Activated T-cell treated with anti-CD3 and anti-CD28 coated beads, Interleukin-2, amount 50 U/mL, for 72 hours (primary cell): ENCODE data around the gene ZMAT2. TPM values are rescaled to one million over a fixed set of nuclear protein-coding genes. Genes with fewer than 3 reads are reported as not detected.
"Not testable (repeated sequence)": the region's sequence is repeated elsewhere in the genome, so short reads cannot be mapped to it uniquely, and the experiment has no call there.

Experiments used
- ATAC-seq, 2 donors: fragments of 150-1000 bp; cut with Tn5 transposase; replicated peaks in 1 of 2; 2 replicates each; pipeline ENCODE4 v1.10.0; 2021; ENCODE audit warnings: moderate library complexity in 2 of 2, mild to moderate bottlenecking in 1 of 2
- DNase-seq, 2 donors: peaks; one replicate each; pipeline ENCODE4 v3.0.0; 2021 to 2022; ENCODE audit warnings: mixed read lengths in 1 of 2
- H3K27ac Mint-ChIP-seq: one replicate; pipeline ENCODE4 v1.8.0; 2022; ENCODE audit warnings: mild to moderate bottlenecking, moderate library complexity, mixed read lengths
- H3K27me3 Mint-ChIP-seq: one replicate; pipeline ENCODE4 v1.8.0; 2022; ENCODE audit warnings: low read depth, mixed read lengths
- H3K36me3 Mint-ChIP-seq, 2 donors: one replicate each; pipeline ENCODE4 v1.8.0; 2022; ENCODE audit warnings: mixed read lengths in 2 of 2, mild to moderate bottlenecking in 1 of 2; ENCODE audit not compliant: insufficient read depth in 2 of 2
- H3K4me1 Mint-ChIP-seq: one replicate; pipeline ENCODE4 v1.8.0; 2022; ENCODE audit warnings: low read depth, mixed read lengths
- H3K4me3 Mint-ChIP-seq, 2 donors: one replicate each; pipeline ENCODE4 v1.8.0; 2022; ENCODE audit warnings: mild to moderate bottlenecking in 2 of 2, mixed read lengths in 2 of 2, moderate library complexity in 2 of 2
- H3K9me3 Mint-ChIP-seq, 2 donors: one replicate each; pipeline ENCODE4 v1.8.0; 2022; ENCODE audit warnings: mixed read lengths in 2 of 2
- total RNA-seq, 2 donors: library from RNA; stranded (reverse); gene quantifications; one replicate each; pipeline ENCODE4 v1.2.3, GENCODE V29; 2022

The ZMAT2 gene
- total RNA-seq, 2 donors from 2014 or later: 44.9 to 53.7 TPM

DNA sequence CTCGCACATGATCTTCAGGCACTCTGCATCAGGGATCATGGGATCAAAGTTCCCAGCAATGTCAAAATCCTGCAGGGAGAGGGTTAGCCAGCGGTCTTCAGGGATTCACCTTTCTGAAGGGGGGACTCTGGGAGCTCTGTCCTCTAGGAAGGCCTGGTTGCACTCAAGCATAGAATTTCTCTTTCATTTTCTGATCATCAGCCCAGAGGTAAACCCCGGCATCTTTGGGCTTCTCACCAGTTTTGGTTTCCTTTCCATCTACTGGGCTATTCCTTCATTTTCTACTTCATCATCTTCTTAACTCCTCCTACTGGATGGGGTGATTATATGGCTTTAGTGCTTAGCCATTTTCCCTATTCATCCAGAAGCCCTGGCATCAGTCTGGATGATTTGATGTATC lies 22.3 kb upstream of the ZMAT2 start:
- Mint-ChIP-seq H3K4me3 (no peak overlapping the region), H3K9me3 (no peaks in the 10 kb centered on the region), H3K27ac (peak overlapping the region; percentile 74), H3K36me3 (peaks cover 1 to 11% of the 10 kb centered on the region in 2 donors), H3K27me3 (no peaks in the 10 kb centered on the region), H3K4me1 (no peaks in the 10 kb centered on the region)
- ATAC-seq: no peak
- no peak for DNase-seq

GRCh38 chr5:140678993-140679392 lies 21.3 kb upstream of the ZMAT2 start:
- Mint-ChIP-seq H3K4me1 (no peaks in the 10 kb centered on the region), H3K9me3 (no peaks in the 10 kb centered on the region), H3K4me3 (no peak overlapping the region), H3K36me3 (peaks cover 1 to 10% of the 10 kb centered on the region in 2 donors), H3K27ac (peak overlapping the region; percentile 52), H3K27me3 (no peaks in the 10 kb centered on the region)
- ATAC-seq (no peak), DNase-seq (no peak)

- Mint-ChIP-seq H3K27ac (peak overlapping the region; percentile 92), H3K4me3 (peak overlapping the region; percentile 90 to 94), H3K4me1 (peaks cover 45% of the 10 kb centered on the region), H3K36me3 (peaks cover 4 to 18% of the 10 kb centered on the region in 2 donors), H3K9me3 (no peaks in the 10 kb centered on the region), H3K27me3 (no peaks in the 10 kb centered on the region)
- DNase-seq (no peak), ATAC-seq (peak in 1 of 2 donors; percentile 5)
Measured at GRCh38 chr5:140690376-140690932, 9.8 kb upstream of the ZMAT2 start.

DNA sequence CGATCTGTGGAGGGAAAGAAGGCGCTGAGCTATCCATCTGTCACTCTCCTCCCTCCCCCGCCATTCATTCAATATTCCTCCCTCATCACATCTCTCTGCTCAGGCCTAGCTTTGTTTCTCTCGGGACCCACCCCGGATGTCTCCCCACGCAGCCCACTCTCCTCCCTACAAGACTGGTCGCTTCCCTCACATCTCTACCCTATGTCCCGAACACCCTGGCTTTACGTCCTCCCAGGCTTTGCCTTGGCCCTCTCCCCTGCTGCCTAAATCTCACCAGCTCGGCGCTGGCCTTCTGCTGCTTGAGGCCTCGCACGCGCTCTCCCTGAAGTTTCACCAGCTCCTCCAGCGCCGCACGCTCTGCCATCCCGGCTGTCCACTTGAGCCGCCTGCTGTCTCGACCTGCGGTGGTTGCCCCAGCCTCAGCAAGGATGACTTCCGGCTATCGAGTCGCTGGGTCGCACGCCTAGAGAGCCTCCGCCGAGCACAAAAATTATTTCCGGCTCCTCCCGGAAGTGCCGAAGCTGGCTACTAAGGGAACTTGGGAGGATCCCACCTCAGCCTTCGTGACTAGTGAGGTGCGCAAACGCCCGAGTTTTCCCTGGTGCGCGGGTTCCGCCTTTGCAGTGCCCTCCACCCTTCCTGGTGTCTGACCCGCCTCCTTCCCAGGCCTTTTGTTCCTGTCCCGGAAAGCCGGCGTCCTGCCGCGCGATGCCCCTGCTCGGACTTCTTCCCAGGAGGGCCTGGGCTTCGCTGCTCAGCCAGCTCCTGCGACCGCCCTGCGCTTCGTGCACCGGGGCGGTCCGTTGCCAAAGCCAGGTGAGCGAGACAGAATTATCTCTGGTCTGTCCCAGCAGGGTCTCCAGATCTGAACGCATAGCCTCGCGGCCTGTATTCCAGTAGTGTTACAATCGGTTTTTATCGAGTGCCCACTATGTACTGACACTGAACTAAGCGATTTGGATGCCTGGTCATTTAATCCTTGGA lies 9.0 kb upstream of the ZMAT2 start, which contains the start of the genes HARS1 and HARS2:
Gene HARS1, minus strand, starts transcription at position 430 of the 984 bp plus-strand sequence. Its CDS starts 66 bp downstream, at position 364.
Gene HARS2, plus strand, starts transcription at position 515 of the 984 bp plus-strand sequence. Its CDS starts 194 bp downstream, at position 709.
- Mint-ChIP-seq H3K4me1 (peaks cover 45% of the 10 kb centered on the region), H3K36me3 (peaks cover 5 to 21% of the 10 kb centered on the region in 2 donors), H3K4me3 (peak within 1 kb of the TSS; percentile 90 to 94), H3K27me3 (no peaks in the 10 kb centered on the region), H3K9me3 (no peaks in the 10 kb centered on the region), H3K27ac (peak within 1 kb of the TSS; percentile 92)
- ATAC-seq: peak; percentile 98
- DNase-seq: peak; percentile 86 to 91

DNA sequence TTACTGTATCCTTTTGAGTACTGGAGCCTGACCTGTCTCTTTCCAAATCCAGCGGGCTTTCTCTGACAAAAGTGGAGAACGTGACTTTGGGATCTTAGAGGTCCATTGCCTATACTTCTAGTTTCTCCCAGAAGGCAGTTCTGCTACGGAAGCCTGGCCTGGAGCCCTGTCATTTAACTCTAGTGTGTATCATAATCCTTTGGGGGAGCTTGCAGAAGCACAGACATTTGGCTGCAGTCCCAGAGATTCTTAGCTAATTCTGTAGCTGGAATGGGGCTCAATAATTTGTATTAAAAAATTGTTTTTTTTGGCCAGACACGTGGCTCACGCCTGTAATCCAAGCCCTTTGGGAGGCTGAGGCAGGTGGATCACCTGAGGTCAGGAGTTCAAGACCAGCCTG lies 6.0 kb upstream of the ZMAT2 start:
- Mint-ChIP-seq H3K27ac (peak overlapping the region; percentile 25), H3K9me3 (no peaks in the 10 kb centered on the region), H3K4me1 (peaks cover 33% of the 10 kb centered on the region), H3K27me3 (no peaks in the 10 kb centered on the region), H3K4me3 (no peak overlapping the region), H3K36me3 (peaks cover 9 to 35% of the 10 kb centered on the region in 2 donors)
- no peak for ATAC-seq
- no peak for DNase-seq

- H3K36me3 Mint-ChIP-seq: peaks cover 16 to 38% of the 10 kb centered on the region in 2 donors
- H3K27me3 Mint-ChIP-seq: no peaks in the 10 kb centered on the region
- ATAC-seq (no peak), DNase-seq (no peak)
- no peaks in the 10 kb centered on the region for H3K9me3 Mint-ChIP-seq
- peaks cover 38% of the 10 kb centered on the region for H3K4me1 Mint-ChIP-seq
- H3K4me3 Mint-ChIP-seq: no peak overlapping the region
- peak overlapping the region; percentile 29 for H3K27ac Mint-ChIP-seq
Measured at GRCh38 chr5:140696891-140697492, 3.3 kb upstream of the ZMAT2 start.

DNA sequence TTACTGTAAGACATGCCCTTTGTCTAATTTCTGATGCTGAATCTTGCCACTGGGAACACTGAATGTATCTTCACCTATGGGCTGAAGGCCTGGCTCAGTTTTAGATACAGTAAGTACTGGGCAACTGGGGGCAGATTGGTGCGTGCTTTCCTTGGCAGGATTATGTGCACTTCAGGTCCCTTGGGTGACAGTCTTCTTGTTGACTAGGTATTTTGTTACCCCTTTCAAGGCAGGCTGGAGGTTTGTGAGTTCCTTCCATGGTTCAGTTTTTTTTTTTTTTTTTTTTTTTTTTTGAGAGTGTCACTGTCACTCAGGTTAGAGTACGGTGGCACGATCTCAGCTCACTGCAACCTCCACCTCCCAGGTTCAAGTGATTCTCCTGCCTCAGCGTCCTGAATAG lies 7.6 kb downstream of the ZMAT2 start:
- no peak overlapping the region for H3K27ac Mint-ChIP-seq
- ATAC-seq (no peak), DNase-seq (no peak)
- H3K36me3 Mint-ChIP-seq: peaks cover 10 to 14% of the 10 kb centered on the region in 2 donors
- H3K4me1 Mint-ChIP-seq: peaks cover 24% of the 10 kb centered on the region
- H3K9me3 Mint-ChIP-seq: no peaks in the 10 kb centered on the region
- no peaks in the 10 kb centered on the region for H3K27me3 Mint-ChIP-seq
- H3K4me3 Mint-ChIP-seq: no peak overlapping the region

GRCh38 chr5:140708787-140709186 lies 8.5 kb downstream of the ZMAT2 start:
- DNase-seq, H3K9me3 Mint-ChIP-seq, H3K27me3 Mint-ChIP-seq, ATAC-seq: not testable (repeated sequence)
- Mint-ChIP-seq H3K4me3 (peak overlapping the region in 1 of 2 donors; percentile 96), H3K27ac (peak overlapping the region; percentile 96), H3K4me1 (peaks cover 24% of the 10 kb centered on the region), H3K36me3 (peaks cover 6 to 14% of the 10 kb centered on the region in 2 donors)

- H3K27ac Mint-ChIP-seq: peak overlapping the region; percentile 100
- DNase-seq: peak; percentile 89 to 94
- H3K4me3 Mint-ChIP-seq: peak overlapping the region; percentile 95 to 96
Measured at GRCh38 chr5:140710899-140711552, 10.8 kb downstream of the ZMAT2 start.

DNA sequence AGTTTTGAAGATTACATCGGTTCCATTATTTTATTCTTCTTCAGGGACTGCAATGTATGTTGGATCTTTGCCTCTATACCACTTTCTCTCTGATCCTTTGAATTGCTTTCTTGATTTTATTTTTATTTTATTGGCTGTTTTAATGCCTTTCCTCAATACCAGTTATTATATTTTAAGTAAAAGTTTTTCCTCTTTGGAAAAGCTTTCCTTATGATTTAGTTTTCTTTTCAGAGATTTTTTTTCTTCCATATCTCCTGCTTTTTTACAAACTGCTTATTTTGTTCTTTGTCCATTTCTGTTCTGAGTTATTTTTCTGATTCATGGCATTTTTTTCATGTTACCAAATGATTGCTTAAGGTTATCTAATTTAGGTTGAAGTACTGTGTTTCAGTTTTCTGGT lies 11.5 kb downstream of the ZMAT2 start:
- Mint-ChIP-seq H3K36me3 (peaks cover 0 to 5% of the 10 kb centered on the region in 2 donors), H3K27ac (peak overlapping the region; percentile 100), H3K9me3 (no peaks in the 10 kb centered on the region), H3K27me3 (no peaks in the 10 kb centered on the region), H3K4me1 (peaks cover 24% of the 10 kb centered on the region), H3K4me3 (peak overlapping the region; percentile 95 to 96)
- DNase-seq: no peak
- ATAC-seq: no peak

More at GRCh38 chr5:140710899-140711552, 10.8 kb downstream of the ZMAT2 start:
- ATAC-seq: peak; percentile 94
- H3K36me3 Mint-ChIP-seq: peaks cover 2 to 7% of the 10 kb centered on the region in 2 donors
- H3K9me3 Mint-ChIP-seq: no peaks in the 10 kb centered on the region
- no peaks in the 10 kb centered on the region for H3K27me3 Mint-ChIP-seq
- peaks cover 24% of the 10 kb centered on the region for H3K4me1 Mint-ChIP-seq

DNA sequence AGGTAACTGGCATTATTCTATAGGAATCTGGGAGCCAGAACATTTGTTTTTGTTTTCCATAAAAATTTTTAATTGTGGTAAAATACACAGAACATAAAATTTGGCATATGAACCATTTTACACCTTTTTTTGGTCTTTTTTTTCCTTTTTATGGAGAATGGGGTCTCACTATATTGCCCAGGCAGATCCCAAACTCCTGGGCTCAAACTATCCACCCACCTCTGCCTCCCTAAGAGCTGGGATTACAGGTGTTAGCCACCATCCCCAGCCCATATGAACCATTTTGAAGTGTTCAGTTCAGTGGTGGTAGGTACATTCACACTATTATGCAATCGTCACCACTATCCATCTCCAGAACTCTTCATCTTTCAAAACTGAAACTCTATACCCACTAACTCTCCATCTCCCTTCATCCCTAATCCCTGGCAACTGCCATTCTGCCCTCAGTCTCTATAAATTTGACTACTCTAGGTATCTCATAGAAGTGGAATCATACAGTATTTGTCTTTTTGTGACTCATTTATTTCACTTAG lies 13.4 kb downstream of the ZMAT2 start:
- no peaks in the 10 kb centered on the region for H3K9me3 Mint-ChIP-seq
- H3K4me3 Mint-ChIP-seq: no peak overlapping the region
- ATAC-seq (no peak), DNase-seq (no peak)
- no peaks in the 10 kb centered on the region for H3K27me3 Mint-ChIP-seq
- H3K4me1 Mint-ChIP-seq: peaks cover 24% of the 10 kb centered on the region
- H3K27ac Mint-ChIP-seq: no peak overlapping the region
- peaks cover 0 to 3% of the 10 kb centered on the region in 2 donors for H3K36me3 Mint-ChIP-seq

GRCh38 chr5:140716238-140716637 lies 16.0 kb downstream of the ZMAT2 start:
- not testable (repeated sequence) for DNase-seq, H3K4me3 Mint-ChIP-seq, ATAC-seq, H3K27me3 Mint-ChIP-seq, H3K9me3 Mint-ChIP-seq, H3K36me3 Mint-ChIP-seq, H3K27ac Mint-ChIP-seq
- peaks cover 15% of the 10 kb centered on the region for H3K4me1 Mint-ChIP-seq
